ENCODE data around the gene GPR65. TPM values are rescaled to one million over a fixed set of nuclear protein-coding genes. Genes with fewer than 3 reads are reported as not detected.

The GPR65 gene
- total RNA-seq, 3 donors from 2014 or later (not counting 1 experiment from before 2014, with no cell fraction given): 37.6 to 47.4 (median 40.3) TPM

- H3K9me3 ChIP-seq (ENCODE audit: control insufficient read depth, insufficient read depth, low read length): no peaks in the 10 kb centered on the region
- peaks cover 8% of the 10 kb centered on the region for H3K4me1 ChIP-seq (ENCODE audit: control insufficient read depth, insufficient read depth, low read length)
- H3K27me3 ChIP-seq (ENCODE audit: control insufficient read depth, insufficient read depth, low read length): no peaks in the 10 kb centered on the region
- DNase-seq (no peak), ATAC-seq (no peak)
- H3K36me3 ChIP-seq (ENCODE audit: control insufficient read depth, insufficient read depth, low read length): no peaks in the 10 kb centered on the region
- no peaks in the 10 kb centered on the region for H3K36me3 Mint-ChIP-seq
- no peak overlapping the region for H3K4me3 ChIP-seq (ENCODE audit: low read length)
- no peaks in the 10 kb centered on the region for H3K27me3 Mint-ChIP-seq (ENCODE audit: low read depth in 2 of 2)
- no peaks in the 10 kb centered on the region for H3K9me3 Mint-ChIP-seq
- no peak overlapping the region for H3K27ac ChIP-seq (ENCODE audit: low read length)
- TF ChIP-seq CTCF (IDR thresholded peaks at IDR 0.05): no peak
- H3K27ac Mint-ChIP-seq: no peak overlapping the region
- peaks cover 24 to 44% of the 10 kb centered on the region in 2 donors for H3K4me1 Mint-ChIP-seq
- no peak overlapping the region for H3K4me3 Mint-ChIP-seq
- 92% methylated on average over 2 of the region's 2 CpGs for WGBS (ENCODE audit: insufficient coverage)
- intact Hi-C loops (cut with micrococcal nuclease): no loop called here
Measured at GRCh38 chr14:88034076-88034475, 29.1 kb downstream of the GPR65 start.

GRCh38 chr14:88036422-88036821 is 31.5 kb downstream of the GPR65 start:
- no peak overlapping the region for H3K27ac ChIP-seq (ENCODE audit: low read length)
- Mint-ChIP-seq H3K4me1 (peaks cover 4 to 23% of the 10 kb centered on the region in 2 donors), H3K27ac (no peak overlapping the region), H3K4me3 (no peak overlapping the region), H3K36me3 (no peaks in the 10 kb centered on the region), H3K27me3 (ENCODE audit: low read depth in 2 of 2) (no peaks in the 10 kb centered on the region), H3K9me3 (no peaks in the 10 kb centered on the region)
- H3K27me3 ChIP-seq (ENCODE audit: control insufficient read depth, insufficient read depth, low read length): no peaks in the 10 kb centered on the region
- TF ChIP-seq CTCF (IDR thresholded peaks at IDR 0.05): no peak
- H3K9me3 ChIP-seq (ENCODE audit: control insufficient read depth, insufficient read depth, low read length): no peaks in the 10 kb centered on the region
- ATAC-seq (no peak), DNase-seq (no peak)
- WGBS (ENCODE audit: insufficient coverage): 97% methylated on average over 2 of the region's 2 CpGs
- H3K4me1 ChIP-seq (ENCODE audit: control insufficient read depth, insufficient read depth, low read length): no peaks in the 10 kb centered on the region
- intact Hi-C loops (cut with micrococcal nuclease): no loop called here
- H3K36me3 ChIP-seq (ENCODE audit: control insufficient read depth, insufficient read depth, low read length): no peaks in the 10 kb centered on the region
- no peak overlapping the region for H3K4me3 ChIP-seq (ENCODE audit: low read length)

- WGBS (ENCODE audit: insufficient coverage): 100% methylated on average over 1 of the region's 1 CpG
- H3K4me1 Mint-ChIP-seq: peaks cover 0 to 19% of the 10 kb centered on the region in 2 donors
- H3K36me3 Mint-ChIP-seq: no peaks in the 10 kb centered on the region
- no peaks in the 10 kb centered on the region for H3K9me3 Mint-ChIP-seq
- ATAC-seq (no peak), DNase-seq (no peak)
- H3K4me3 ChIP-seq (ENCODE audit: low read length): no peak overlapping the region
- H3K4me1 ChIP-seq (ENCODE audit: control insufficient read depth, insufficient read depth, low read length): no peaks in the 10 kb centered on the region
- no peaks in the 10 kb centered on the region for H3K36me3 ChIP-seq (ENCODE audit: control insufficient read depth, insufficient read depth, low read length)
- no peak overlapping the region for H3K27ac Mint-ChIP-seq
- no peaks in the 10 kb centered on the region for H3K27me3 Mint-ChIP-seq (ENCODE audit: low read depth in 2 of 2)
- intact Hi-C loops (cut with micrococcal nuclease): no loop called here
- H3K27me3 ChIP-seq (ENCODE audit: control insufficient read depth, insufficient read depth, low read length): no peaks in the 10 kb centered on the region
- H3K4me3 Mint-ChIP-seq: no peak overlapping the region
- no peaks in the 10 kb centered on the region for H3K9me3 ChIP-seq (ENCODE audit: control insufficient read depth, insufficient read depth, low read length)
- no peak for TF ChIP-seq CTCF (IDR thresholded peaks at IDR 0.05)
- H3K27ac ChIP-seq (ENCODE audit: low read length): no peak overlapping the region
Measured at GRCh38 chr14:88037325-88037724, 32.4 kb downstream of the GPR65 start.

- no peaks in the 10 kb centered on the region for H3K36me3 Mint-ChIP-seq
- H3K27ac Mint-ChIP-seq: no peak overlapping the region
- Histone ChIP-seq H3K4me3 (ENCODE audit: low read length) (no peak overlapping the region), H3K27ac (ENCODE audit: low read length) (no peak overlapping the region), H3K4me1 (ENCODE audit: control insufficient read depth, insufficient read depth, low read length) (no peaks in the 10 kb centered on the region), H3K9me3 (ENCODE audit: control insufficient read depth, insufficient read depth, low read length) (no peaks in the 10 kb centered on the region), H3K36me3 (ENCODE audit: control insufficient read depth, insufficient read depth, low read length) (no peaks in the 10 kb centered on the region), H3K27me3 (ENCODE audit: control insufficient read depth, insufficient read depth, low read length) (no peaks in the 10 kb centered on the region)
- TF ChIP-seq CTCF (IDR thresholded peaks at IDR 0.05): no peak
- H3K4me1 Mint-ChIP-seq: peaks cover 0 to 19% of the 10 kb centered on the region in 2 donors
- no peak overlapping the region for H3K4me3 Mint-ChIP-seq
- ATAC-seq (no peak), DNase-seq (no peak)
- H3K27me3 Mint-ChIP-seq (ENCODE audit: low read depth in 2 of 2): no peaks in the 10 kb centered on the region
- H3K9me3 Mint-ChIP-seq: no peaks in the 10 kb centered on the region
- WGBS (ENCODE audit: insufficient coverage): 60% methylated on average over 1 of the region's 3 CpGs
- intact Hi-C loops (cut with micrococcal nuclease): no loop called here
Measured at GRCh38 chr14:88039197-88039596, 34.3 kb downstream of the GPR65 start.
